K562 (cell line): ENCODE measurements around the gene BTBD2. TPM values are rescaled to one million over a fixed set of nuclear protein-coding genes. Genes with fewer than 3 reads are reported as not detected.
A peak's percentile ranks its signal among the peaks of the same experiment; 100 is the strongest.

Source experiments
- ADNP ChIP-seq: fragments of 200-800 bp; sonication (Bioruptor generic); IDR thresholded peaks from 2 replicates; pipeline ENCODE4 v1.6.1; 2016; ENCODE audit warnings: missing genetic modification characterization, missing compliant biosample characterization
- ATF7 ChIP-seq: fragments of 450-650 bp; IDR thresholded peaks from 2 replicates; pipeline ENCODE4 v1.7.1; 2014; ENCODE audit warnings: mild to moderate bottlenecking, moderate library complexity
- ETV6 ChIP-seq, 3 experiments: fragments of 150-350 bp in 1 of 3; sonication (generic) in 1 of 3; formaldehyde crosslinking in 1 of 3; IDR thresholded peaks; 2 replicates each; pipeline versions ENCODE4 v1.6.1 to v1.8.0; 2014 to 2022; ENCODE audit warnings: borderline replicate concordance in 2 of 3, low read depth in 2 of 3, antibody characterized with exemption in 1 of 3, low read length in 1 of 3, mild to moderate bottlenecking in 1 of 3, missing genetic modification reagents in 1 of 3
- HDGF ChIP-seq: fragments of 450-650 bp; IDR thresholded peaks from 2 replicates; pipeline ENCODE4 v1.6.1; 2016
- KDM5B ChIP-seq: fragments of 200-600 bp; sonication (generic); IDR thresholded peaks from 2 replicates; pipeline ENCODE4 v1.6.1; 2012; ENCODE audit warnings: low read depth, mild to moderate bottlenecking, moderate library complexity, low read length, control low read depth, inconsistent platforms; ENCODE audit not compliant: insufficient replicate concordance
- POLR2A ChIP-seq: fragments of 450-650 bp; conservative IDR thresholded peaks from 2 replicates; pipeline ENCODE4 v1.6.1; 2016
- polyA plus RNA-seq, 8 experiments: library from polyadenylated mRNA; depleted of rRNA in 4 of 8; stranded (reverse) in 5 of 8; unstranded in 3 of 8; fragments of >200 nt; fragmentation: Nextera tagmentation in 2 of 8; fragmentation: Illumina TruSeq in 1 of 8; extraction: Ambion mirVana in 2 of 8; extraction: Trizol in 1 of 8; gene quantifications; 2 replicates each; pipeline versions ENCODE4 v1.2.1 to v1.2.3, GENCODE V29; 2011 to 2014; ENCODE audit warnings: inconsistent platforms in 1 of 8, missing spikeins in 1 of 8
- total RNA-seq, 7 experiments: library from RNA; depleted of rRNA in 6 of 7; stranded (reverse); fragments of >200 nt in 6 of 7; fragmentation: Illumina TruSeq in 2 of 7; extraction: Trizol in 2 of 7; gene quantifications; 2 replicates each; pipeline versions ENCODE4 v1.2.1 to v1.2.3, GENCODE V29; 2011 to 2021; ENCODE audit warnings: low replicate concordance in 1 of 7
- TF ChIP-seq, protein P1 (sequence below): fragments of 450-650 bp; IDR thresholded peaks from 2 replicates; pipeline ENCODE4 v1.6.1; 2018; ENCODE audit not compliant: partially characterized antibody
- TF ChIP-seq, protein P2 (sequence below), 2 experiments: fragments of 450-650 bp in 1 of 2; sonication (generic) in 1 of 2; formaldehyde crosslinking in 1 of 2; IDR thresholded peaks; 2 replicates each; pipeline versions ENCODE4 v1.7.1 to v1.9.0; 2016 to 2022; ENCODE audit warnings: inconsistent platforms in 1 of 2, mild to moderate bottlenecking in 1 of 2, missing genetic modification reagents in 1 of 2
- TF ChIP-seq, protein P3 (sequence below): fragments of 200-800 bp; sonication (Bioruptor generic); IDR thresholded peaks from 2 replicates; pipeline ENCODE4 v1.6.1; 2017; ENCODE audit warnings: missing genetic modification characterization, missing compliant biosample characterization
- TF ChIP-seq, protein P4 (sequence below), 2 experiments: fragments of 250-450 bp in 1 of 2; fragments of 450-650 bp in 1 of 2; sonication (Bioruptor Pico) in 1 of 2; IDR thresholded peaks; 2 replicates each; pipeline versions ENCODE4 v1.6.1 to v1.8.0; 2016 to 2021; ENCODE audit warnings: mild to moderate bottlenecking in 2 of 2, moderate library complexity in 2 of 2, missing compliant biosample characterization in 1 of 2, missing genetic modification characterization in 1 of 2

Gene BTBD2
- total and polyA plus RNA-seq, 9 of the 15 experiments (the other 6 are each of a cell fraction or from before 2014, with no cell fraction given), result 0.10 to 15.6 (median 6.9) TPM

DNA sequence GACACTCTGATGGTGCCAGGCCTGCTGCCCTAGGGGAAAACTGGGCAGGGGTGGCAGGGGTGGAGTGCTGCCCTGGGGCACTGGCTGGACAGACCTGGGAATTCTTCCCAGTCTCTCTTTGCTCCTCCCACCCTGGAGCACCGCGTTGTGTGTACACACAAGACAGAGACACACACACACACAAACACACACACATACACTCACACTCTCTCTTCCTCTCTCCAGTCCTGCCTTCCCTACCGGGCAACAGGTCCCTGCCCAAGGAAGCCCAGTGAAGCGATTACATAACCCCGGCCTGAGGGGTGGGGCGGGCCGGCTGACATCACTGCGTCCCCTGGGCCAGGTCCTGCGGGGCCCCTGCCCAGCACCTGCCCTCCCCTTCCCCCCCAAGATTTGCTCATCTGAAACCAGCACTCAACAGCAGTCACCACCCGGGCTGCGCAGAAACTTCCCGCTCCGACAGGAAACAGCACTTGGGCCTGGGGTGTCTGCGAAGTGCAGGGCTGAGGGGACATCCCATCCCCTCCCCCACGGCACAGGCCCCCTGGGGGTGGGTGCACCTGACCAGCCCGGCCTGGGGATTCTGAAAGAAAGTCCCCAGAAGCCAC, 34.3 kb upstream of the BTBD2 start (continued):
- TF ChIP-seq, protein P1, sequence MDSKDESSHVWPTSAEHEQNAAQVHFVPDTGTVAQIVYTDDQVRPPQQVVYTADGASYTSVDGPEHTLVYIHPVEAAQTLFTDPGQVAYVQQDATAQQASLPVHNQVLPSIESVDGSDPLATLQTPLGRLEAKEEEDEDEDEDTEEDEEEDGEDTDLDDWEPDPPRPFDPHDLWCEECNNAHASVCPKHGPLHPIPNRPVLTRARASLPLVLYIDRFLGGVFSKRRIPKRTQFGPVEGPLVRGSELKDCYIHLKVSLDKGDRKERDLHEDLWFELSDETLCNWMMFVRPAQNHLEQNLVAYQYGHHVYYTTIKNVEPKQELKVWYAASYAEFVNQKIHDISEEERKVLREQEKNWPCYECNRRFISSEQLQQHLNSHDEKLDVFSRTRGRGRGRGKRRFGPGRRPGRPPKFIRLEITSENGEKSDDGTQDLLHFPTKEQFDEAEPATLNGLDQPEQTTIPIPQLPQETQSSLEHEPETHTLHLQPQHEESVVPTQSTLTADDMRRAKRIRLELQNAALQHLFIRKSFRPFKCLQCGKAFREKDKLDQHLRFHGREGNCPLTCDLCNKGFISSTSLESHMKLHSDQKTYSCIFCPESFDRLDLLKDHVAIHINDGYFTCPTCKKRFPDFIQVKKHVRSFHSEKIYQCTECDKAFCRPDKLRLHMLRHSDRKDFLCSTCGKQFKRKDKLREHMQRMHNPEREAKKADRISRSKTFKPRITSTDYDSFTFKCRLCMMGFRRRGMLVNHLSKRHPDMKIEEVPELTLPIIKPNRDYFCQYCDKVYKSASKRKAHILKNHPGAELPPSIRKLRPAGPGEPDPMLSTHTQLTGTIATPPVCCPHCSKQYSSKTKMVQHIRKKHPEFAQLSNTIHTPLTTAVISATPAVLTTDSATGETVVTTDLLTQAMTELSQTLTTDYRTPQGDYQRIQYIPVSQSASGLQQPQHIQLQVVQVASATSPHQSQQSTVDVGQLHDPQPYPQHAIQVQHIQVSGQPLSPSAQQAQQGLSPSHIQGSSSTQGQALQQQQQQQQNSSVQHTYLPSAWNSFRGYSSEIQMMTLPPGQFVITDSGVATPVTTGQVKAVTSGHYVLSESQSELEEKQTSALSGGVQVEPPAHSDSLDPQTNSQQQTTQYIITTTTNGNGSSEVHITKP, result peak; percentile 16
- TF ChIP-seq ETV6 (IDR thresholded peaks at IDR 0.05; ENCODE audit: borderline replicate concordance in 1 of 2, low read depth in 2 of 2, low read length in 1 of 2), result no peak
- TF ChIP-seq ETV6 (CRISPR knock-in tag; IDR thresholded peaks at IDR 0.05; ENCODE audit: borderline replicate concordance), result 0 out of 2 replicates have a peak, but pooled peaks have one; percentile 54
- TF ChIP-seq ADNP (tag), result no peak
- peak; percentile 36 for TF ChIP-seq POLR2A
- peak; percentile 37; the same call in 1 of the 2 replicates for TF ChIP-seq ATF7
- TF ChIP-seq, protein P2, sequence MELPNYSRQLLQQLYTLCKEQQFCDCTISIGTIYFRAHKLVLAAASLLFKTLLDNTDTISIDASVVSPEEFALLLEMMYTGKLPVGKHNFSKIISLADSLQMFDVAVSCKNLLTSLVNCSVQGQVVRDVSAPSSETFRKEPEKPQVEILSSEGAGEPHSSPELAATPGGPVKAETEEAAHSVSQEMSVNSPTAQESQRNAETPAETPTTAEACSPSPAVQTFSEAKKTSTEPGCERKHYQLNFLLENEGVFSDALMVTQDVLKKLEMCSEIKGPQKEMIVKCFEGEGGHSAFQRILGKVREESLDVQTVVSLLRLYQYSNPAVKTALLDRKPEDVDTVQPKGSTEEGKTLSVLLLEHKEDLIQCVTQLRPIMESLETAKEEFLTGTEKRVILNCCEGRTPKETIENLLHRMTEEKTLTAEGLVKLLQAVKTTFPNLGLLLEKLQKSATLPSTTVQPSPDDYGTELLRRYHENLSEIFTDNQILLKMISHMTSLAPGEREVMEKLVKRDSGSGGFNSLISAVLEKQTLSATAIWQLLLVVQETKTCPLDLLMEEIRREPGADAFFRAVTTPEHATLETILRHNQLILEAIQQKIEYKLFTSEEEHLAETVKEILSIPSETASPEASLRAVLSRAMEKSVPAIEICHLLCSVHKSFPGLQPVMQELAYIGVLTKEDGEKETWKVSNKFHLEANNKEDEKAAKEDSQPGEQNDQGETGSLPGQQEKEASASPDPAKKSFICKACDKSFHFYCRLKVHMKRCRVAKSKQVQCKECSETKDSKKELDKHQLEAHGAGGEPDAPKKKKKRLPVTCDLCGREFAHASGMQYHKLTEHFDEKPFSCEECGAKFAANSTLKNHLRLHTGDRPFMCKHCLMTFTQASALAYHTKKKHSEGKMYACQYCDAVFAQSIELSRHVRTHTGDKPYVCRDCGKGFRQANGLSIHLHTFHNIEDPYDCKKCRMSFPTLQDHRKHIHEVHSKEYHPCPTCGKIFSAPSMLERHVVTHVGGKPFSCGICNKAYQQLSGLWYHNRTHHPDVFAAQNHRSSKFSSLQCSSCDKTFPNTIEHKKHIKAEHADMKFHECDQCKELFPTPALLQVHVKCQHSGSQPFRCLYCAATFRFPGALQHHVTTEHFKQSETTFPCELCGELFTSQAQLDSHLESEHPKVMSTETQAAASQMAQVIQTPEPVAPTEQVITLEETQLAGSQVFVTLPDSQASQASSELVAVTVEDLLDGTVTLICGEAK (IDR thresholded peaks at IDR 0.05), result 0 out of 2 replicates have a peak, but pooled peaks have one; percentile 27
- TF ChIP-seq, protein P2 (CRISPR knock-in tag; IDR thresholded peaks at IDR 0.05), result no peak
- TF ChIP-seq, protein P3, sequence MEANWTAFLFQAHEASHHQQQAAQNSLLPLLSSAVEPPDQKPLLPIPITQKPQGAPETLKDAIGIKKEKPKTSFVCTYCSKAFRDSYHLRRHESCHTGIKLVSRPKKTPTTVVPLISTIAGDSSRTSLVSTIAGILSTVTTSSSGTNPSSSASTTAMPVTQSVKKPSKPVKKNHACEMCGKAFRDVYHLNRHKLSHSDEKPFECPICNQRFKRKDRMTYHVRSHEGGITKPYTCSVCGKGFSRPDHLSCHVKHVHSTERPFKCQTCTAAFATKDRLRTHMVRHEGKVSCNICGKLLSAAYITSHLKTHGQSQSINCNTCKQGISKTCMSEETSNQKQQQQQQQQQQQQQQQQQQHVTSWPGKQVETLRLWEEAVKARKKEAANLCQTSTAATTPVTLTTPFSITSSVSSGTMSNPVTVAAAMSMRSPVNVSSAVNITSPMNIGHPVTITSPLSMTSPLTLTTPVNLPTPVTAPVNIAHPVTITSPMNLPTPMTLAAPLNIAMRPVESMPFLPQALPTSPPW (CRISPR knock-in tag), result no peak; the same call in 1 of the 2 replicates
- TF ChIP-seq KDM5B, result peak; percentile 35
- TF ChIP-seq, protein P4, sequence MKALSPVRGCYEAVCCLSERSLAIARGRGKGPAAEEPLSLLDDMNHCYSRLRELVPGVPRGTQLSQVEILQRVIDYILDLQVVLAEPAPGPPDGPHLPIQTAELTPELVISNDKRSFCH (CRISPR knock-in tag; IDR thresholded peaks at IDR 0.05), result no peak
- TF ChIP-seq, protein P4 (tag; IDR thresholded peaks at IDR 0.05), result peak; percentile 5; the same call in 1 of the 2 replicates
- 0 out of 2 replicates have a peak, but pooled peaks have one; percentile 24 for TF ChIP-seq HDGF
